Stimulated activated naive CD4-positive, alpha-beta T cell (primary cell): ENCODE results near the gene SLC7A6.

Experiments used
- DNase-seq, 6 experiments: peaks; one replicate each; lab custom pipeline; 2025; lab: John Stamatoyannopoulos, UW

Gene SLC7A6

DNA sequence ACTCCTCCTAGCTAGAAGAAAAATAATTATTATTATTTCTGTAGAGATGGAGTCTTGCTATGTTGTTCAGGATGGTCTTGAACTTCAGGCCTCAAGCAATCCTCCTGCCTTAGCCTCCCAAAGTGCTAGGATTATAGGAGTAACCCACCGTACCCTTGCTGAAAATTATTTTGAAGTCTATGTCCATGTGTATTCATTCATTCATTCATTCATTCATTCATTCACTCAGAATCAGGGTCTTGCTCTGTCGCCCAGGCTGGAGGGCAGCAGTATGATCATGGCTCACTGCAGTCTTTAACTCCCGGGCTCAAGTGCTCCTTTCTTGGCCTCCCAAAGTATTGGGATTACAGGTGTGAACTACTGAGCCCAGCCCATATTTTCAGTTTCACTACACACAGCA is 42.3 kb downstream of the SLC7A6 start:
- DNase-seq: no peak

DNA sequence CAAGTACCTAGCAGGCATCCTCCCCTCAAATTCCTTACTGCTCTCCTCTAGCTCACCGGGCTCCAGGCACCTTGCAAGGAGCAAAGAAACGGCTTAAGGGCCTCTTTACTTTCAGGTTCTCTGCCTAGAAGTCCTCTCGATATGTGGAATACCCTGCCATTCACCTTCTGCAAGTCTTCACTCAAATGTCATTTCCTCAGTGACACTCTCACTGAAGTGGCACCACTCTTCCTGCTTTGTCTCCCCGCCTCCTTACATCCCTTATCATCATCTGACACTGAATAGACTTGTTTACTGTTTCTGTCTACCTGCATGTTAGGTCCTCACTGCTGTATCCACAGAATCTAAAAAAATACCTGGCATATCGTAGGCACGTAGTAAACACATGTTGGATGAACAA is 45.5 kb downstream of the SLC7A6 start:
- DNase-seq: peak in 2 of 6 experiments; percentile 20 to 29

GRCh38 chr16:68310437-68310773 is 46.1 kb downstream of the SLC7A6 start:
- DNase-seq: no peak

GRCh38 chr16:68310774-68311511 is 46.6 kb downstream of the SLC7A6 start, which contains the start of the genes PRMT7 and SLC7A6OS:
Gene PRMT7 (plus strand): TSS chr16:68311019. CDS start chr16:68315980, 4,961 bp downstream.
Gene SLC7A6OS (minus strand): TSS chr16:68310946. CDS start chr16:68310926, 20 bp downstream.
- peak; percentile 86 to 93 (median 91) for DNase-seq

- no peak for DNase-seq
Measured at GRCh38 chr16:68313116-68313515, 48.8 kb downstream of the SLC7A6 start.

DNA sequence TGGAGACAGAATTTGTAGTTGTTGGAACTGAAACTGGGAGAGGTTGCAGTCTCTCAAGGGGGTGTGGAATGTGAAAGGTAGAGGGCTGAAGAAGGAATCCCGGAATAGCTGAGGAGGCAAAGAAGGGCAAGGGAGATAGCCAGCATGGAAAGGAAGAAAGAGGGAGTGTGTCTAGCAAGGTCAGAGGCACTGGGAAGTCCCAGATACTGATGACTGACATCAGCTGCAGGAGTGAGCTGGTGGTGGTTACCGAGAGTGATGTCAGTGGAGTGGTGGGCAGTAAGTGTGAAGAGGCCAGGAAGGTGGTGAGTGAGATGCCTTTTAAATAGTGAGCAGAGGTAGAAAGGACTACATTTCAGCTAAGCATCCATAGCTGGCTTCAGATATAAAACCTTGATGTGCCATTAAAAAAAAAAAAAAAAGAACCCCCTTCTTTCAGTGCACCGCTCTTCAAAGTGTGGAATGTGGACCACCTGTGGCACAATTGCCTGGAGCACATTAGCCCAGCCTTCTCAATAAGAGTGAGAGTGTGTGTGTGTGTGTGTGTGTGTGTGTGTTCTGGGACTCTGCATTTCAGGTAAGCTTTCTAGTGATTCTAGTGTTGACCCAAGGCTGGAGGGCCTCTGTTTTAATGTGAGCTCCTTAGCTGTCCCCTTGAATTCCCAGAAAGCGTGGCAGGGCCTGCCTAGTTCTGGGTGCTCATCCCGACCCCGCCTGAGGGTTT is 55.0 kb downstream of the SLC7A6 start:
- no peak for DNase-seq

GRCh38 chr16:68324336-68324735 is 60.0 kb downstream of the SLC7A6 start:
- DNase-seq: no peak

DNA sequence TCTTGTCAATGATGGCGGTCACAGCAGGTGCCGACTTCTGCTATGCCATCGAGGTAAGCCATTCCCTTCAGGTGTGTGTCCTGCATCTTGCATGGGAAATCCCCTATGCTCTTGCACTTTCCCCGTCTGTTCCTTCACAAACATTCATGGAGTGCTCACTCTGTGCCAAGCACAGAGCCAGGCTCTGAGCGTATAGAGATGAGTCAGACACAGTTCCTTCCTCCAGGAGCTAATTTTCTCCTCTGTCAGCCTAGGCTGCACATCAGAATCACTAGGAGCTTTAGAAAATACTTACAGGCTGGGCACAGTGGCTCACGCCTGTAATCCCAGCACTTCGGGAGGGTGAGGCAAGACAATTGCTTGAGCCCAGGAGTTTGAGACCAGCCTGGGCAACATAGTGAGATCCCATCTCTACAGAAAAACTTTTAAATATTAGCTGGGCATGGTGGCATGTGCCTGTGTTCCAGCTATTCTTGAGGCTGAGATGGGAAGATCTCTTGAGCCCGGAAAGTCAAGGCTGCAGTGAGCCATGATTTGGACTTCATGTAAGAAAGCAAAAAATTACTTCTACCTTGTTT is 60.5 kb downstream of the SLC7A6 start:
- no peak for DNase-seq

DNA sequence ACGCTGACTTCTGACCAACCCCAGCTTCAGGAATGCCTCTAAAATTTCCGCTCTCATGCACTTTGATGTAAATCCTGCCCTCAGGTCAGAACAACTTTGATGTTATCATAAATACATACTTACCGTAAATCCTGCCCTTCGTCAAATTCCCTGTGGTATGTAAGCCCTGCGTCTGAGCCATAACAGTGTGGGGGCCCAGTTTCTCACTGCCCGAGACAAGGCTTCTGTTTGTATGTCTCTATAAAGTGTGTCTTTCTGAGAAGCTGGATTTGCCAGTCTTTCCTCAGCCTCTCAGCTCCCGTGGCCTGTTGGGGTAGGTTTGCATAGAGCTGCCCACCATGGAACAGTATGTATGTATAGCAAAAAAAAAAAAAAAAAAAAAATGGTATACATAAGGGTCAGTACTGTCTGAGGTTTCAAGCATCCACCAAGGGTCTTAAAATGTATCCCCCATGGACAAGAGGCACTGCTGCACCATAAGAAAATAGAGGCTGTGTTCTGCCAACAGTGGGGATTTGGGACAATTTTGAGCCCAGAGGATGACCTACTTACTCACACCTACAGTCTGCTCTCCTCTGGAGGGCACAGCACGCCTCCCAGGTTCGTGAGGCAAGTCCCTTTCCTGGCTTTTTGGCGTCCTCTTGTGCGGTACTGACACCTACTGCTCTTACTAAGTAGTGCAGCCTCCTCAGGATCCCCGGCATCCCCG is 64.0 kb downstream of the SLC7A6 start:
- peak; percentile 57 to 84 (median 74) for DNase-seq

DNA sequence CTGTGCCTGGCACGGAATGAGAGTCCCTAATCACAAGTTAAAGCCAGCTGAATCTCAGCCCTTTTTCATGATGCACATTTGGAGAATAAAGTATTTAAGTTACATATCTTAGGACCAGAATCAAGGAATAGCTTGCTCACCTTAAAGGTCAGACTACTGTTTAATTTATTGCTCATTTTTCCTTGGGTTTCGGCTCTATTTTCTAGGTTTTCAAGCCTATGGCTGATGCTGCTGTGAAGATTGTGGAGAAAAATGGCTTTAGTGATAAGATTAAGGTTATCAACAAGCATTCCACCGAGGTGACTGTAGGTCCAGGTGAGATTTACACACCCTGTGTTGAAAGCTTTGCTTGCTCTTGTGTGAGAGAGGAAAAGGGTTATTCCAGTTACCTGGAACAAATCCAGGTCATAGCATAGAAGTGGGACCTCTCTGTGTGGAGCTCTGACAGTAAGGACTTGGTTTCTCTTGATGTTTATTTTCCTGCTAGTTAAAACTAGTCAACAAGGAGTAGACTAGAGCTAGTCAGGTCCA is 64.6 kb downstream of the SLC7A6 start:
- DNase-seq: no peak

DNA sequence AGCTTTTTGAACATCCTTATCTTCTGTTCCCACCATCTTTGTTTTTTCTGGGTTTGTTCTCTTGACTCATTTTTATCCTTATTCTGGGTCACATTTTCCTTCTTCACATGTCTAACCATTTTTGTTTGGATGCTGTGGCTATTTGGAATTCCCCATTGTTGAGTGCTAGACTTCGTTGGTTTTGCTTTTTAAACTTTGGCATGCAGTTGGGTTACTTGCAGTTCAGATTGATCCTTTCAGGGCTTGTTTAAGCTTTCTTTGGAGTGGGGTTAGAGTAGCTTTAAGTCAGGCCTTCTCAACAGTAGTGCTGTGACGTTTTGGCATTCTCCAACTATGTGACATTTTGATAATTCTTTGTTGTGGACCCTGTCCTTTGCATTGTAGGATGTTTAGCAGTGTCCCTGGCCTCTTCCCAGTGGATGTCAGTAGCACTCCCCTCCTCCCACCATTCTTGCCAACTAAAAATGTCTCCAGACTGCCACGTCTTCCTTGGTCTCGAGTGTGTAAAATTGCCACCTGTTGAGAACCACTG is 67.6 kb downstream of the SLC7A6 start:
- DNase-seq: no peak

DNA sequence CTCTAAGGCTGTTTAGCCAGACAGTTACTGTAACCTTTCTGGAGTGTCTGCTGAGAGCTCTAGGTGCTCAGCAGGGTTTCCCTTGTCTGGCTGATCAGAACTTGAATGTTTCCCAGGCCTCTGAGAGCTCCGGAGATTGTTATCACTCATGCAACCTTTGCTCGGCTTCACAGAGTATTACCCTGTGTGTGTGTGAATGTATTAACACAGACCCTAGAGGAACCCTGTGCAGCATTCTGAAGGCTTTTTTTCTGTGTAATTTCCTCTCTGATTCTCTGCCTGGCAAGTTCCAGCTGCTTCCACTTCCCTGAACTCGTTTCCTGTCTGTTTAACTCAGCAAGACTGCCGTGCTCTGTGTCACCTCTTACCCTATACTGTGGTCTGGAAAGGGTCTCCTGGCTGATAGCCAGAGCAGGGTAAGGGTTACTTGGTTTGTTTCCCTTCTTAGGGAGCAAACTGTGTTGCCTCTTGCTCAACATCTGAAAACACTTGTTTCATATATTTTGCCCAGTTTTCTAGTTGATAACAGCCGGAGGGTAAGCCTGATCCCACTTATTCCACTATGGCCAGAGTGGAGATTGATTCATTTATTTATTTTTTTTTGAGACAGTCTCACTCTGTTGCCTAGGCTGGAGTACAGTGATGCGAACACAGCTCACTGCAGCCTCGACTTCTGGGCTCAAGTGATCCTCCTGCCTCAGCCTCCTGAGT is 68.2 kb downstream of the SLC7A6 start:
- DNase-seq: no peak

GRCh38 chr16:68335175-68335574 is 70.8 kb downstream of the SLC7A6 start:
- no peak for DNase-seq

GRCh38 chr16:68338326-68339119 is 74.2 kb downstream of the SLC7A6 start:
- DNase-seq: no peak

DNA sequence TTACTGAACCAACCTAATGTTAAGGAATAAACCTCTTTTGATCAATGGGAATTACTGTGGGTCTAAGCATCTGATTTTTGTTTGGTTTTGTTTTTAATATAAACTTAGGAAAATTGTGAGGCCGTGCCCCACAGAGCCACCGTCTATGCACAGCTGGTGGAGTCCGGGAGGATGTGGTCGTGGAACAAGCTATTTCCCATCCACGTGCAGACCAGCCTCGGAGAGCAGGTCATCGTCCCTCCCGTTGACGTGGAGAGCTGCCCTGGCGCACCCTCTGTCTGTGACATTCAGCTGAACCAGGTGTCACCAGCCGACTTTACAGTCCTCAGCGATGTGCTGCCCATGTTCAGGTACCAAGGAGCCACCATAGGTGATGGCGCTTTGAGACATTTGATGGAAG is 74.9 kb downstream of the SLC7A6 start:
- DNase-seq: no peak

GRCh38 chr16:68342620-68343019 is 78.3 kb downstream of the SLC7A6 start:
- no peak for DNase-seq

DNA sequence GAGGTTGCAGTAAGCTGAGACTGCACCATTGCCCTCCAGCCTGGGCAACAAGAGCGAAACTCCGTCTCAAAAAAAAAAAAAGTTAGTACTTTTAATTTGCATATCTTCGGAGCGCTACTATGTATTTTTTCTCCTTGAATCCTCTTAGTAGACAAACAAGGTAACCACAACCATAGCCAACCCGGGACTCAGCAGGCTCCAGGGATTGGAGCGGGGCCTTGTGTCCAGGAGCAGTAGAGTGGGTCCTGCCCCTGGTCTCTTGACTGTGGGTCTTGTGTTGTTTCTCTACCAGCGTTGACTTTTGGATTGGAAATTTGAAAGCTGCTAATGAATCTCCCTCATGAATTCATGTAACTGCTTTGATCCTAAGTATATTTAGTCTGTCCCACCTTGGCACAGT is 78.8 kb downstream of the SLC7A6 start:
- DNase-seq: no peak

DNA sequence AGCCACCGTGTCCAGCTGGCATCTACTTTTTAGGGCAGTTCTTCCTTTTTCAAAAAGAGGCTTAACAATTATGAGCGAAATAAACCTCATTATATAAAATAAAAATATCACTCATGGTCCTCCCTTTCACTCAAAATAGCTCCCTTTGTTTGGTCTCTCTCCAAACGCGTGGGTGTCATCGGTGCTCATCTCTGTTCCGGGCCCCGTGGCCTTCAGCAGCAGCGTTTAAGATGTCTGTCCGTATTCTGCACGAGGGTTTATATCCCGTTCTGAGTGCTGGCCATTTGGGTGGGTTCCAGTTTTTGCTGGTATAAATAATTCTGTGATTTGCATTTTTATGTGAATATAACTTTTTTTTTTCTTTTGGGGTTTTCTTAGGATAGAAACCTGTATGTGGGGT is 79.9 kb downstream of the SLC7A6 start:
- no peak for DNase-seq

DNA sequence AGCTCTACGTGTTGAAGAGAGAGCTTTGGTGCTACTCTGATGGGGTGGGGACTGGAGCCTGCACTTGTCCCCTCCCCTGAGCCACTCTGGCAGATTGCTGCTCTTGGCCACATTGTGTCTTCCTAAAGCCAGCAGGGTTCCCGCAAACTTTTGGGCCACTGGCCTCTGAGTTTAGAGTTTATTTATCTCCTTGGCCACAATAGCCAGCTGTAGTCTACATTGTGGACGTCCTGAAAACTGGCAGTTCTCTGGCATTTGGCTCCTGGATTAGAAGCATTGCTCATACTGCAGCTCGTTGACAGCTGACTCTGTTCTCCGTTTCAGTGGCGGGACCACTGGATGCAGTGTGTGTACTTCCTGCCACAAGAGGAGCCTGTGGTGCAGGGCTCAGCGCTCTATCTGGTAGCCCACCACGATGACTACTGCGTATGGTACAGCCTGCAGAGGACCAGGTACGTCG is 81.1 kb downstream of the SLC7A6 start:
- no peak for DNase-seq

DNA sequence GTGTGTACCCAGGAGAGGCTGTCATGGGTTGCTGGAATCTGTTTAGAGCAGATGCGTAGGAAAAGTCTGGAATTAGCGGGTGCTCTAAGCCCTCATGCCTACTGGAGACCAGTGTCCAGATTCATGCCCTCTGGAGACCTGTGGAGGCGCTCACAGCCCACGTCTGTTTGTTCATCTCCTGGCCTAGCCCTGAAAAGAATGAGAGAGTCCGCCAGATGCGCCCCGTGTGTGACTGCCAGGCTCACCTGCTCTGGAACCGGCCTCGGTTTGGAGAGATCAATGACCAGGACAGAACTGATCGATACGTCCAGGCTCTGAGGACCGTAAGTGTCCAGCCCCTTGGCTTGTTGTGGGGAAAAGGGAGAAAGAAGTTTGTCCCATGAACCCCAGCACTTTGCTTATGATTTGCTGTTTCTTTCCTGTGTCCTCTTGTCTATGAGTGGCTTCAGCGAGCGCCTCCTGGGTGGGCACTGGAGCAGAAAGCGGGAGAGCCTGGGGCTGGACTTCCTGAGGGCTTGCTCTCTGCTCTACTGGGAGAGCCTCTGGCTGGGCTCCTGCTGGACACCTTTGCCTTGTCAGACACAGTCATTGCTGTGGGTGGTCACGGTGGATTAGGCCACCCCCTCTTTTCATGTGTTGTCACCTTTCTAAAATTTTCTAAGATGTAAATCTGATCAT is 81.8 kb downstream of the SLC7A6 start:
- DNase-seq: no peak
